DMS153 treated with DMSO at 0.1 percent for 48 hours (cell line): ENCODE results near the gene LTV1.

Experiments used
- DNase-seq: peaks from one replicate; lab custom pipeline; 2025; ENCODE audit not compliant: unreplicated experiment; lab: John Stamatoyannopoulos, UW

LTV1 gene

DNA sequence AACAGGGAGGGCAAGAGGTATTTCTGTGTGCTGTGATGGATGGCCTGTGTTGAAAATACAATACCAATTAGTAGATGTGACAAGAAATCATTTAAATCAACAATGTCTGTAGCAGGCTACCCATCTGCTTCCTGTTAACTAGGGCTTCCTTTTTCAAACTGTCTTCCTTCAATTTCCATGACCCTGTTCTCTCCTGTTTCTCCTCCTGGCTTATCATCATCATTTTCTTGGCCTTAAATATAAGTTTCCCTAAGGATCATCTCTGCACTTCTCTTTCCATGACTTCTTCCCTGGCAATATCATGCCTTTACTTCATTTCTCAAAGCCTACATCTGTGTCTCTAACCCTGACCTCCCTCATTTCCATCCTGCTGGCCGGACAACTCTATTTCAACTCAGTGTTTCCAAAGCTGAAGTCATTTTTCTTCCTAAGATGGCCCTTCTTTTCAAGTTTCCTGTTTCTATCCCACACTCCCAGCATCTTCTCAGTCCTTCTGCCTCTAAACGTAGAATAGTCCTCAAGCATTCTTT, 39.3 kb downstream of the LTV1 start:
- DNase-seq, result no peak

GRCh38 chr6:143884216-143884900, 41.2 kb downstream of the LTV1 start:
- no peak for DNase-seq

GRCh38 chr6:143885116-143885515, 42.0 kb downstream of the LTV1 start:
- no peak for DNase-seq

GRCh38 chr6:143894655-143895054, 51.5 kb downstream of the LTV1 start:
- no peak for DNase-seq

DNA sequence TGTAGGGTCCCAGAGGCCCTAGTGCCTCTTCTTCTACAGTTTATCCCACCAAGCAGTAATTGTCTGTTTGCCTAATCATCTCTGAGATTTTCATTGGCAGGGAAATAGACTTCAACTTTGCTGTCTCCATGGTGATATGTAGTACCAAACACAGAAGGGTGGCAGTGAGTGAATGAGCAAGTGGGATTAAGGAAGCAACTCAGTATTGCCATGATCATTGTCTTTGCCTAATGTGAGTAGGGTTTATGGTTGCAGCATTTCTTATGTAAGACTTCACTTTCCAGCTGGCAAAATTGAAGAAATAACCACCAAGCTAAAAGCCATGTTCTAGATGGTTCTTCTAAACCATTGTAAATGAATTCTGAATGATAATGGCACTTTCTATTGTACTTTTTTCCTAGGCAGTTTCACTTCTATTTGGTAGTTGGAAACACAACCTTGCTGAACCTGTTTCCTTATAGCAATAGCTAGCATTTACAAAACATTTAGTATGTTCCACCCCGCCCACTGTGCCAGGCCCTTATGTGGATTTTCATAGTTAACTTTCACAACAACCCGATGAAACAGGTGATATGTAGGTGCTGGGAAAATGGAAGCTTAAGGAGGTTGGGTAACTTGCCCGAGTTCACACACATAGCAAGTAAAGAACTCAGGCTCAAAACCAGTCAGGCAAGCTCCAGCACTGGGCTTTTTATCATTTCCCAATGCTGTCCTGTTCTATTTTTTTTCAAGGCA, 53.2 kb downstream of the LTV1 start:
- no peak for DNase-seq

- DNase-seq, result no peak
Measured at GRCh38 chr6:143900358-143900757, 57.2 kb downstream of the LTV1 start.

DNA sequence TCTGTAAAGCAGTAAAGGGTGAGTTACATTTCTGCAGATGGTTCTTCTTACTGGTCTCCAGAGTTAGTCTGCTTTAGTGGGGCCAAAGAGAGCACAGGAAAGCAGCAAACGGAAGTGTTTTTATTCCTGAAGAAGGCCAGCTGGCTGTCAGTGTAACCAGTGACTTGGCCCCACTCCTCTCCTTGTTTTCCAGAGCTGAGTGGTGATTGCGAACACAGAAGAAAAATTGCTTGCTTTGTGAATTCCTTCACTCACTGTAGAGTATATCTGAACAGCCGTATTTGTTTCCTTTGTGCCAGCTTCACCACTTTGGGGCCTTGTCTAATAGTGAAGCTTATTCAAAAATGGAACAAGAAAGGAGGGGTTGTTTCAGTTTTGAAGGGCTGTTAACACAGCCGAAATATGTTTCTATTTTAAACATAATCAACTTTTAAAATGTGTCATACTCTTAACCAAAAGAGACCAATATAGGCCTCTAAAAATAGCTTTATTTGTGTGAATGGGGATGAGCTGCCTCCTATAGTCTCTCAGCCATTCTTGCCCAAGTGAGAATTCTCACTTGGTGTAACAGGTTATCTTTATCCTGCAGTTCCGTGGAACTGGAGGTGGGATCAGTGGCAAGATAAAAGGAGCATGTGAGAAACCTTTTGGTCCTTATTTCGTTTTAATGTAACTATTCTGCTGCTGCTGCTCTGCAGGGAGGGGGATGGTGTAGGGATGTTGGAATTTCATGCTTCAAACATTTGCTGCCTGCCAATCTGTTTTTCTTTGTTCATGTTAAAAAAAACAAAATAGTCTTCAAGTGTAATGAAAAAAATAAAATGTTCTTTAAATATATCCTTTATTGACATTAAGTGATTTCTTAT, 59.0 kb downstream of the LTV1 start:
- no peak for DNase-seq

DNA sequence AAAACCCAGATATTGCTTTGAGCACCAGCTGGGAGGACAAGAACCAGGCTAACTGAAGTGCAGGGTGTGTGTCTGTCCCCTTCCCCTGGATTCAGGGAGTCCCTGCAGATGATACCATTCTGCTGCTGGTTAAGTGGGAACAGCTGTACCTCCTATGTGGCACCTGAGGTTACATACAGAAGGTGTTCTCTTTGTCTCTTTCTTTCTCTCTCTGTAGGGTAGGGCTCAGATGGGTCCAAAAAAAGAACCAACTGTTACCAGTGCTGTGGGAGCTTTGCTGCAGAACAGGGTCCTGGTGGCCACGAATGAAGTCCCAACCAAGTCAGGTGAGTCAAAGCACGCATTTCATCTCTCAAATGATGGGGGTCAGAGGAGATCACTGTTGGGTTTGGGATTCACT, 59.7 kb downstream of the LTV1 start:
- DNase-seq, result no peak

- no peak for DNase-seq
Measured at GRCh38 chr6:143911028-143911427, 67.9 kb downstream of the LTV1 start.

GRCh38 chr6:143912671-143913070, 69.5 kb downstream of the LTV1 start:
- DNase-seq, result no peak
